Upper lobe of left lung (tissue), 6 donors: ENCODE measurements around the gene CCNI2. TPM values are rescaled to one million over a fixed set of nuclear protein-coding genes. Genes with fewer than 3 reads are reported as not detected.

Experiments
- ATAC-seq, 2 donors: fragments of 200-7000 bp; cut with Tn5 transposase; one replicate each; pipeline ENCODE4 v1.9.1; 2022; ENCODE audit warnings: mild to moderate bottlenecking in 2 of 2, moderate library complexity in 2 of 2; ENCODE audit not compliant: low FRiP score in 2 of 2
- DNase-seq, 2 donors: peaks; one replicate each; pipeline ENCODE4 v3.0.0-alpha.2; 2019 to 2020
- H3K27ac ChIP-seq, 4 donors: fragments of 200-600 bp; sonication (generic); one replicate each; pipeline ENCODE4 v1.5.1; 2016 to 2019
- H3K27me3 ChIP-seq, 4 donors: fragments of 200-600 bp; sonication (generic); one replicate each; pipeline ENCODE4 v1.5.1; 2017 to 2019
- H3K36me3 ChIP-seq, 4 donors: fragments of 200-600 bp; sonication (generic); one replicate each; pipeline ENCODE4 v1.5.1; 2016 to 2019
- H3K4me1 ChIP-seq, 4 donors: fragments of 200-600 bp; sonication (generic); one replicate each; pipeline ENCODE4 v1.5.1; 2018 to 2019
- H3K4me3 ChIP-seq, 4 donors: fragments of 200-600 bp; sonication (generic); one replicate each; pipeline ENCODE4 v1.5.1; 2017 to 2019; ENCODE audit warnings: mild to moderate bottlenecking in 2 of 4, moderate library complexity in 1 of 4
- H3K9me3 ChIP-seq, 4 donors: fragments of 200-600 bp; sonication (generic); one replicate each; pipeline ENCODE4 v1.5.1; 2018 to 2019
- EP300 ChIP-seq, 4 donors: sonication (generic); formaldehyde crosslinking; IDR thresholded peaks; one replicate each; pipeline ENCODE4 v1.5.1; 2017; ENCODE audit warnings: antibody characterized with exemption in 4 of 4, control low read depth in 2 of 4
- POLR2A ChIP-seq, 4 donors: fragments of 450-650 bp; IDR thresholded peaks; one replicate each; pipeline ENCODE4 v1.5.1; 2016 to 2017; ENCODE audit warnings: antibody characterized with exemption in 4 of 4, mild to moderate bottlenecking in 2 of 4
- POLR2AphosphoS5 ChIP-seq, 2 donors: sonication (generic); formaldehyde crosslinking; IDR thresholded peaks; one replicate each; pipeline ENCODE4 v1.5.1; 2017; ENCODE audit warnings: antibody characterized with exemption in 2 of 2
- WGBS, 2 donors: methylation state at CpG; one replicate each; pipeline ENCODE4 v1.1.5; 2017 to 2018; 5-methylcytosine and 5-hydroxymethylcytosine counted together
- total RNA-seq, 6 donors: library from RNA; depleted of rRNA in 4 of 6; stranded (reverse); fragments of >200 nt in 4 of 6; gene quantifications; one replicate each; pipeline versions ENCODE4 v1.1.0 to v1.2.1, GENCODE V29; 2016 to 2021
- TF ChIP-seq, protein P1 (sequence below), 6 experiments: fragments of 450-650 bp in 4 of 6; fragments of 200-600 bp in 2 of 6; sonication (generic) in 2 of 6; IDR thresholded peaks; one replicate each; pipeline ENCODE4 v1.5.1; 2016 to 2019; ENCODE audit warnings: antibody characterized with exemption in 6 of 6
- donor health status: DM: no; HTN: no; CAD: no; lungs with moderate emphysema.
- donor health status: DM: no; HTN: yes; CAD: no; lungs with severe emphysema.

CCNI2 gene
- total RNA-seq, 6 donors from 2014 or later: 0.26 to 0.84 (median 0.46) TPM; not detected in 1

DNA sequence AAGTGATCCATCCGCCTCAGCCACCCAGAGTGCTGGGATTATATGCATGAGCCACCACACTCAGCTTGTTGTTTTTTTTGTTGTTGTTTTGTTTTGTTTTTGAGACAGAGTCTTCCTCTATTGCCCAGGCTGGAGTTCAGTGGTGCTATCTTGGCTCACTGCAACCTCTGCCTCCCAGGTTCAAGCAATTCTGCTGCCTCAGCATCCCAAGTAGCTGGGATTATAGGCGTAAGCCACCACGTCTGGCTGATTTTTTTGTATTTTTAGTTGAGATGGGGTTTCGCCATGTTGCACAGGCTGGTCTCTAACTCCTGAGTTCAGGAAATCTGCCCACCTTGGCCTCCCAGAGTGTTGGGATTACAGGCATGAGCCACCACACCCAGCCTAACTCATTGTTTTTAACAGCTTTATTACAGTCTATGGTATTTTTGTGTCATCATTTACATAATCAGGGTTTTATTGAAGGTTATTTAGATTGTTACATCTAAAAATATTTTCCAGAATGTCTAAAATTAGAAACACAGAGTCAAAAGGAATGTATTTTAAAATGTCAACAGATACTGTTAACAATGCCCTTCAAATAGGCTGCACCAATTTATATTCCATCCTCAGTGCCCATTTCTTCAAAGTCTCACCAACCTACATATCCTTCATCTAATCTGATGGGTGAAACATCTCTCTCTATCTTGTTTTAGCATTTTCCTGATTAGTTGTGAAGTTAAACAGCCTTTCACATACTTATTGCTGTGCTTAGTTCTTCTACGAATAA is 28.5 kb upstream of the CCNI2 start:
- H3K27ac ChIP-seq: no peak overlapping the region
- H3K9me3 ChIP-seq: no peaks in the 10 kb centered on the region
- no peak for TF ChIP-seq POLR2AphosphoS5 (IDR thresholded peaks at IDR 0.05)
- no peak for TF ChIP-seq EP300 (IDR thresholded peaks at IDR 0.05)
- TF ChIP-seq, protein P1, sequence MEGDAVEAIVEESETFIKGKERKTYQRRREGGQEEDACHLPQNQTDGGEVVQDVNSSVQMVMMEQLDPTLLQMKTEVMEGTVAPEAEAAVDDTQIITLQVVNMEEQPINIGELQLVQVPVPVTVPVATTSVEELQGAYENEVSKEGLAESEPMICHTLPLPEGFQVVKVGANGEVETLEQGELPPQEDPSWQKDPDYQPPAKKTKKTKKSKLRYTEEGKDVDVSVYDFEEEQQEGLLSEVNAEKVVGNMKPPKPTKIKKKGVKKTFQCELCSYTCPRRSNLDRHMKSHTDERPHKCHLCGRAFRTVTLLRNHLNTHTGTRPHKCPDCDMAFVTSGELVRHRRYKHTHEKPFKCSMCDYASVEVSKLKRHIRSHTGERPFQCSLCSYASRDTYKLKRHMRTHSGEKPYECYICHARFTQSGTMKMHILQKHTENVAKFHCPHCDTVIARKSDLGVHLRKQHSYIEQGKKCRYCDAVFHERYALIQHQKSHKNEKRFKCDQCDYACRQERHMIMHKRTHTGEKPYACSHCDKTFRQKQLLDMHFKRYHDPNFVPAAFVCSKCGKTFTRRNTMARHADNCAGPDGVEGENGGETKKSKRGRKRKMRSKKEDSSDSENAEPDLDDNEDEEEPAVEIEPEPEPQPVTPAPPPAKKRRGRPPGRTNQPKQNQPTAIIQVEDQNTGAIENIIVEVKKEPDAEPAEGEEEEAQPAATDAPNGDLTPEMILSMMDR (IDR thresholded peaks at IDR 0.05): no peak
- no peak for TF ChIP-seq POLR2A (IDR thresholded peaks at IDR 0.05)
- 96 to 97% methylated on average over 5 of the region's 5 CpGs for WGBS, 2 donors
- peaks cover 0 to 10% (median 0%) of the 10 kb centered on the region in 4 donors for H3K36me3 ChIP-seq
- DNase-seq: no peak
- no peak overlapping the region for H3K4me3 ChIP-seq
- no peaks in the 10 kb centered on the region for H3K4me1 ChIP-seq
- H3K27me3 ChIP-seq: no peaks in the 10 kb centered on the region
- ATAC-seq: no peak

DNA sequence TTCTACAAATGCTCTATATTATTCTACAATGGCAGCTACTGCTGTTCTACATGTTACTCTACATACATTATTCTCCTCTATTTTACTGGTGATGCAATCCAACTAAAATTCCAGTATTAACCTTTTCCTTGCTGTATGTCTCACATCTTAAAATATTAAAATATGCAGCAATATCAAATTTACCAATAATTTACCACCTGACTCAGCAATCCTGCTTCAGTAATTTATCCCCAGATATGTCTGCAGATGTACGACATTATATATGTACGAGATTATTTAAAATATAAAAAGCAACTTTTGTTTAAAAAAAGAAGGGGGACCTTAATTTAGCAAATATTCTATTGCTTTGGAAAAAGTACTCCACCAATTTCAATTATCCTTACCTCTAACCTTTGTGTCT is 21.5 kb upstream of the CCNI2 start:
- Histone ChIP-seq H3K4me3 (no peak overlapping the region), H3K27me3 (no peaks in the 10 kb centered on the region), H3K27ac (no peak overlapping the region), H3K36me3 (peaks cover 0 to 11% (median 0%) of the 10 kb centered on the region in 4 donors), H3K9me3 (no peaks in the 10 kb centered on the region), H3K4me1 (no peaks in the 10 kb centered on the region)
- WGBS, 2 donors: 92 to 93% methylated on average over 2 of the region's 2 CpGs
- no peak for ATAC-seq
- TF ChIP-seq, protein P1 (IDR thresholded peaks at IDR 0.05): no peak
- no peak for TF ChIP-seq POLR2A (IDR thresholded peaks at IDR 0.05)
- no peak for DNase-seq

DNA sequence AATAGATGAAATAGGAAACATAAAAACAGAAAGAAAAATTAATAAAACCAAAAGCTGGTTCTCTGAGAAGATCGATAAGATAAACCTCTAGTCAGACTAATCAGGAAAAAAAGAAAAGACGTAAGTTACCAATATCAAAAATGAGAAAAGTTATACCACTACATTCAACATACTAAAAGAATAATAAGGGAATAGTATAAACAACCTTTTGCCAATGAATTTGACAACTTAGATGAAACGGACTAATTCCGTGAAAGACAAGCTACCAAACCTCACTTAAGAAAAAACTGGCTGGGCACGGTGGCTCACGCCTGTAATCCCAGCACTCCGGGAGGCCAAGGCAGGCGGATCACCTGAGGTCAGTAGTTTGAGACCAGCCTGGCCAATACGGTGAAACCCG is 17.3 kb upstream of the CCNI2 start:
- peaks cover 0 to 14% (median 0%) of the 10 kb centered on the region in 4 donors for H3K36me3 ChIP-seq
- no peak for TF ChIP-seq POLR2AphosphoS5 (IDR thresholded peaks at IDR 0.05)
- TF ChIP-seq EP300 (IDR thresholded peaks at IDR 0.05): no peak
- TF ChIP-seq POLR2A (IDR thresholded peaks at IDR 0.05): no peak
- TF ChIP-seq, protein P1 (IDR thresholded peaks at IDR 0.05): no peak
- H3K27ac ChIP-seq: no peak overlapping the region
- WGBS, 2 donors: 89 to 95% methylated on average over 10 of the region's 10 CpGs
- DNase-seq: peak in 1 of 2 donors; percentile 17
- no peaks in the 10 kb centered on the region for H3K4me1 ChIP-seq
- no peaks in the 10 kb centered on the region for H3K27me3 ChIP-seq
- H3K9me3 ChIP-seq: no peaks in the 10 kb centered on the region
- no peak for ATAC-seq
- H3K4me3 ChIP-seq: no peak overlapping the region

DNA sequence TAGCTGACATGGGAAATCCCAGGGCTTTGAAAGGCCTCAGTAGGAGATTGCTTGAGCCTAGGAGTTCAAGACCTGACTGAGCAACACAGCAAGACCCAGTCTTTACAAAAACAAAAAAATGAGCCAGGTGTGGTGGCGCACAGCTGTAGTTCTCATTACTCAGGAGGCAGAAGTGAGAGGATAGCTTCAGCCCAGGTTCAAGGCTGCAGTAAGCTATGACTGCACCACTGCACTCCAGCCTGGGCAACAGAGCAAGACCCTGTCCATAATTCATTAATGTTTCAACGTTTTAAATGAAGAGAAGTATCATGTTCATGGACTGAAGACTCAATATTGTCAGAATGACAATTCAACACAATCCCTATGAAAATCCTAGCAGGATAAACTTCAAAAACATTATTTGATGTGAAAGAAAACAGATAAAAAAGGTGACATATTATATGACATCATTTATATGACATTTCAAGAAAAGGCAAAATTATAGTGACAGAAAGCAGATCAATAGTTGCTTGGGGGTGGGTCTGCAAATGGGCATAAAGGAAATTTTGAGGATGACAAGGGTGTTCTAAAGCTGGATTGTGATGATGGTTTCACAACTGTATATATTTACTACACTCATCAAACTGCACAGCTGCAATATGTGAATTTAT is 13.6 kb upstream of the CCNI2 start:
- ATAC-seq (no peak), DNase-seq (no peak)
- Histone ChIP-seq H3K9me3 (no peaks in the 10 kb centered on the region), H3K27ac (no peak overlapping the region), H3K27me3 (no peaks in the 10 kb centered on the region), H3K36me3 (peaks cover 0 to 6% (median 0%) of the 10 kb centered on the region in 4 donors), H3K4me3 (no peak overlapping the region), H3K4me1 (peaks cover 6 to 13% (median 10%) of the 10 kb centered on the region in 4 donors)
- WGBS, 2 donors: 85 to 91% methylated on average over 2 of the region's 2 CpGs
- no peak for TF ChIP-seq POLR2A (IDR thresholded peaks at IDR 0.05)
- no peak for TF ChIP-seq EP300 (IDR thresholded peaks at IDR 0.05)
- no peak for TF ChIP-seq POLR2AphosphoS5 (IDR thresholded peaks at IDR 0.05)
- TF ChIP-seq, protein P1 (IDR thresholded peaks at IDR 0.05): no peak
